HCT116 (cell line): ENCODE results near the gene KIAA2012. TPM values are rescaled to one million over a fixed set of nuclear protein-coding genes. Genes with fewer than 3 reads are reported as not detected.
A peak's percentile ranks its signal among the peaks of the same experiment; 100 is the strongest.

ENCODE experiments used
- ATAC-seq: fragments of 200-7000 bp; cut with Tn5 transposase; 2 replicates; pipeline ENCODE4 v1.9.1; 2020; ENCODE audit warnings: mild to moderate bottlenecking, moderate library complexity
- BruUV-seq: library from RNA; stranded (reverse); fragments of 400-500 nt; replicated peaks from 2 replicates; lab custom pipeline; 2021; lab: Mats Ljungman, UMichigan
- CTCF ChIA-PET: fragments of 300-600 bp; sonication (Branson Sonifier 250); formaldehyde crosslinking; loops from one replicate; lab custom pipeline; 2021; ENCODE audit warnings: antibody characterized with exemption; lab: Charles Lee
- POLR2A ChIA-PET: fragments of 300-600, 350-600 bp; sonication (Branson Sonifier 250); formaldehyde crosslinking; loops from one replicate; lab custom pipeline; 2021; ENCODE audit warnings: antibody characterized with exemption; lab: Charles Lee
- RAD21 ChIA-PET, 2 experiments: fragments of 300-600 bp; sonication (Branson Sonifier 250); formaldehyde crosslinking; loops; one replicate each; lab custom pipeline; 2023; ENCODE audit warnings: low total read pairs in 2 of 2; ENCODE audit not compliant: uncharacterized antibody in 2 of 2, unreplicated experiment in 2 of 2, low non-redundant PET in 1 of 2; lab: Charles Lee
- DNase-seq: peaks from one replicate; pipeline ENCODE4 v3.0.0-alpha.2; 2010; ENCODE audit warnings: low read depth, low spot score
- H2AFZ ChIP-seq: fragments of 200-600 bp; shearing (Covaris generic), sonication (generic); 2 replicates; pipeline ENCODE4 v1.6.1; 2017; ENCODE audit warnings: low read depth, mixed run types, mixed read lengths, antibody characterized with exemption, low read length; ENCODE audit not compliant: poor library complexity, severe bottlenecking
- H3K27ac ChIP-seq: 2 replicates; pipeline ENCODE4 v1.5.1; 2012; ENCODE audit warnings: low read depth, low read length
- H3K27me3 ChIP-seq: fragments of 200-600 bp; sonication (generic); 2 replicates; pipeline ENCODE4 v1.6.1; 2016; ENCODE audit warnings: mixed run types, low read length, mixed read lengths; ENCODE audit not compliant: insufficient read depth
- H3K36me3 ChIP-seq, 2 experiments: fragments of 200-500 bp in 1 of 2; fragments of 200-600 bp in 1 of 2; sonication (Bioruptor generic) in 1 of 2; sonication (generic) in 1 of 2; 2 replicates each; pipeline versions ENCODE4 v1.5.1 to v1.6.1; 2014 to 2016; ENCODE audit warnings: low read length in 2 of 2, inconsistent platforms in 1 of 2, mixed read lengths in 1 of 2, mixed run types in 1 of 2; ENCODE audit not compliant: insufficient read depth in 2 of 2, control insufficient read depth in 1 of 2
- H3K4me1 ChIP-seq, 2 experiments: fragments of 200-600 bp in 1 of 2; sonication (generic) in 1 of 2; 2 replicates each; pipeline versions ENCODE4 v1.5.1 to v1.6.1; 2012 to 2017; ENCODE audit warnings: low read length in 2 of 2, inconsistent platforms in 1 of 2, mild to moderate bottlenecking in 1 of 2, mixed read lengths in 1 of 2, mixed run types in 1 of 2, moderate library complexity in 1 of 2; ENCODE audit not compliant: insufficient read depth in 2 of 2, control insufficient read depth in 1 of 2
- H3K4me2 ChIP-seq: fragments of 200-600 bp; sonication (generic); 2 replicates; pipeline ENCODE4 v1.6.1; 2017; ENCODE audit warnings: mixed run types, low read length, mixed read lengths
- H3K4me3 ChIP-seq, 2 experiments: fragments of 200-600 bp in 1 of 2; sonication (generic) in 1 of 2; replicated peaks in 1 of 2; 2 replicates each; pipeline ENCODE4 v1.5.1; 2011 to 2016; ENCODE audit warnings: low read length in 2 of 2, control low read depth in 1 of 2, low read depth in 1 of 2, mild to moderate bottlenecking in 1 of 2, mixed read lengths in 1 of 2, mixed run types in 1 of 2
- H3K79me2 ChIP-seq: fragments of 200-600 bp; sonication (generic); 2 replicates; pipeline ENCODE4 v1.6.1; 2017; ENCODE audit warnings: mild to moderate bottlenecking, mixed run types, low read length, moderate library complexity, mixed read lengths; ENCODE audit not compliant: insufficient read depth
- H3K9ac ChIP-seq: fragments of 200-600 bp; sonication (generic); 2 replicates; pipeline ENCODE4 v1.6.1; 2016; ENCODE audit warnings: low read length, mixed read lengths
- H3K9me2 ChIP-seq: fragments of 200-600 bp; sonication (generic), shearing (Covaris generic); 2 replicates; pipeline ENCODE4 v1.6.1; 2017; ENCODE audit warnings: mixed run types, mild to moderate bottlenecking, moderate library complexity; ENCODE audit not compliant: insufficient read depth
- H3K9me3 ChIP-seq, 2 experiments: fragments of 200-500 bp in 1 of 2; fragments of 200-600 bp in 1 of 2; sonication (Bioruptor generic) in 1 of 2; sonication (generic) in 1 of 2; 2 replicates each; pipeline ENCODE4 v1.6.1; 2014 to 2017; ENCODE audit warnings: low read length in 2 of 2, mixed read lengths in 2 of 2, inconsistent platforms in 1 of 2, low read depth in 1 of 2, mild to moderate bottlenecking in 1 of 2, mixed run types in 1 of 2, moderate library complexity in 1 of 2; ENCODE audit not compliant: control insufficient read depth in 1 of 2, insufficient read depth in 1 of 2
- H4K20me1 ChIP-seq: fragments of 200-600 bp; sonication (generic), shearing (Covaris generic); 2 replicates; pipeline ENCODE4 v1.6.1; 2017; ENCODE audit warnings: mixed run types, mild to moderate bottlenecking, moderate library complexity; ENCODE audit not compliant: insufficient read depth
- CTCF ChIP-seq, 3 experiments: fragments of 200-600 bp in 1 of 3; sonication (generic) in 1 of 3; IDR thresholded peaks in 2 of 3; conservative IDR thresholded peaks in 1 of 3; 2 replicates each; pipeline ENCODE4 v1.5.1; 2012 to 2017; ENCODE audit warnings: low read depth in 2 of 3, low read length in 2 of 3, antibody characterized with exemption in 1 of 3, borderline replicate concordance in 1 of 3, control low read depth in 1 of 3, mild to moderate bottlenecking in 1 of 3, mixed read lengths in 1 of 3, mixed run types in 1 of 3, moderate library complexity in 1 of 3; ENCODE audit not compliant: insufficient read depth in 1 of 3
- ELF1 ChIP-seq: IDR thresholded peaks from 2 replicates; pipeline ENCODE4 v1.6.1; 2012; ENCODE audit warnings: low read depth, borderline replicate concordance
- FOSL1 ChIP-seq: IDR thresholded peaks from 2 replicates; pipeline ENCODE4 v1.6.1; 2012; ENCODE audit warnings: low read depth
- POLR2A ChIP-seq: IDR thresholded peaks from 2 replicates; pipeline ENCODE4 v1.7.0; 2011; ENCODE audit warnings: borderline replicate concordance; ENCODE audit not compliant: insufficient read depth, insufficient read length; ENCODE audit errors: extremely low read depth
- POLR2AphosphoS5 ChIP-seq: IDR thresholded peaks from 2 replicates; pipeline ENCODE4 v1.6.1; 2011; ENCODE audit warnings: mild to moderate bottlenecking, low read depth, low read length, moderate library complexity
- RAD21 ChIP-seq: IDR thresholded peaks from 2 replicates; pipeline ENCODE4 v1.6.1; 2012; ENCODE audit warnings: low read depth, mild to moderate bottlenecking
- SIN3A ChIP-seq: IDR thresholded peaks from 2 replicates; pipeline ENCODE4 v1.6.1; 2012; ENCODE audit warnings: low read depth
- TCF7L2 ChIP-seq: IDR thresholded peaks from 2 replicates; pipeline ENCODE4 v1.7.0; 2011; ENCODE audit warnings: borderline replicate concordance, inconsistent platforms; ENCODE audit not compliant: insufficient read depth, insufficient read length; ENCODE audit errors: extremely low read depth
- YY1 ChIP-seq: IDR thresholded peaks from 2 replicates; pipeline ENCODE4 v1.6.1; 2011; ENCODE audit warnings: low read length, low read depth, moderate library complexity, mild to moderate bottlenecking; ENCODE audit not compliant: insufficient replicate concordance; ENCODE audit errors: extremely low read depth
- ZFX ChIP-seq: fragments of 450-650 bp; IDR thresholded peaks from 2 replicates; pipeline ENCODE4 v1.6.1; 2017
- intact Hi-C: fragments of 100-400 bp; cut with micrococcal nuclease; formaldehyde crosslinking; loops from 2 replicates; pipeline ENCODE4 v1.10.0; 2022
- total RNA-seq: library from RNA; stranded (reverse); gene quantifications from one replicate; pipeline ENCODE4 v1.2.1, GENCODE V29; 2021; ENCODE audit not compliant: unreplicated experiment
- TF ChIP-seq, protein P1 (sequence below): IDR thresholded peaks from 2 replicates; pipeline ENCODE4 v1.6.1; 2012
- TF ChIP-seq, protein P2 (sequence below): IDR thresholded peaks from 2 replicates; pipeline ENCODE4 v1.6.1; 2012; ENCODE audit warnings: low read depth

Gene KIAA2012
- total RNA-seq, 1 experiment from 2014 or later, result not detected

DNA sequence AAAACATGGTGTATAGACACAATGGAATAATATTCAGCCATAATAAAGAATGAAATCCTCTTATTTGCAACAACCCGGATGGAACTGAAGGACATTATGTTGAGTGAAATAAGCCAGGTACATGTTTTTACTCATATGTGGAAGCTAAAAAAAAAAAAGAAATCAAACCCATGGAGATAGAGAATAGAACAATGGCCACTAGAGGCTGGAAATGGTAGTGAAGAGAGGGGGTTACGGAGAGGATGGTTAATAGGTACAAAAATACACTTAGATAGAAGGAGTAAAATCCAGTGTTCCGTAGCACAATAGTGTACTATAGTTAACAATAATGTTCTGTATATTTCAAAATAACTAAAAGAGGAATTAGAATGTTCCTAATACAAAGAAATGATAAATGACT is 12.8 kb upstream of the KIAA2012 start:
- intact Hi-C loops, result no loop called here
- CTCF ChIA-PET, result interaction anchor here (0.7 kb wide), 1 partner anchor 18 kb away, joined by 5 read pairs; no protein-coding TSS in a partner anchor
- POLR2A ChIA-PET, result no interaction called here
- Histone ChIP-seq H3K9me3 (no peaks in the 10 kb centered on the region), H3K27ac (no peak overlapping the region), H3K36me3 (no peaks in the 10 kb centered on the region), H4K20me1 (no peaks in the 10 kb centered on the region), H3K27me3 (no peaks in the 10 kb centered on the region; the same call in 1 of the 2 replicates), H2AFZ (no peak overlapping the region)
- BruUV-seq, result no TSS peak
- RAD21 ChIA-PET, result no interaction called here
- TF ChIP-seq SIN3A, result no peak
- TF ChIP-seq TCF7L2, result no peak
- peak in 2 of 3 experiments; percentile 53 to 61; a peak in 4 of 6 replicates for TF ChIP-seq CTCF (IDR thresholded peaks at IDR 0.05 in 2 of 3, conservative IDR thresholded peaks at IDR 0.05 in 1 of 3; ENCODE audit: borderline replicate concordance in 1 of 3, insufficient read depth in 1 of 3, low read depth in 2 of 3, low read length in 2 of 3)
- TF ChIP-seq RAD21, result peak; percentile 22; the same call in 1 of the 2 replicates
- no peak for TF ChIP-seq ZFX
- TF ChIP-seq POLR2AphosphoS5, result no peak
- TF ChIP-seq, protein P1, sequence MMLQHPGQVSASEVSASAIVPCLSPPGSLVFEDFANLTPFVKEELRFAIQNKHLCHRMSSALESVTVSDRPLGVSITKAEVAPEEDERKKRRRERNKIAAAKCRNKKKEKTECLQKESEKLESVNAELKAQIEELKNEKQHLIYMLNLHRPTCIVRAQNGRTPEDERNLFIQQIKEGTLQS, result no peak
- TF ChIP-seq, all 23 proteins: peak for 2
- H3K4me1 ChIP-seq, result peaks cover 0 to 11% of the 10 kb centered on the region in 2 experiments; a peak in 1 of 4 replicates
- H3K79me2 ChIP-seq, result no peaks in the 10 kb centered on the region
- H3K4me3 ChIP-seq, result no peak overlapping the region
- no peak overlapping the region for H3K9ac ChIP-seq
- H3K4me2 ChIP-seq, result no peak overlapping the region
- ATAC-seq (peak; percentile 71), DNase-seq (no peak)
- H3K9me2 ChIP-seq, result no peaks in the 10 kb centered on the region

DNA sequence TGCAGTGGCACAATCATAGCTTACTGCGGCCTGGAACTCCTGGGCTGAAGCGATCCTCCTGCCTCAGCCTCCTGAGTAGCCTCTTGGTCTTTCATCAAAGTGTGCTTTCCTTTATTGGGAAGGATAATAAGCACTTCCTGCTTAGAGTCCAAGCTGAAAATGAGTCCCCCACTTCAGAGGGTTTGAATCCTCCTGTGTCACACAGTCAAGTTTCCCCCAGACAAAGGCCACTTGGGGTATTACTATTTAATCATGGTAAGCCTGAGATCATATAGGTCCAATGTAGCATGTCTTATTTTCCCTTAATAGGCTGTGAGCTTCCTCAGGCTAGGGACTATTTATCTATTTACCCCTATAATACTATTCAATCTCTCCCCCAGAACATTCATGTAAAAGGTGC is 11.4 kb upstream of the KIAA2012 start:
- ChIA-PET POLR2A (no interaction called here), CTCF (no interaction called here), RAD21 (no interaction called here)
- Histone ChIP-seq H3K9ac (no peak overlapping the region), H3K36me3 (no peaks in the 10 kb centered on the region), H3K79me2 (no peaks in the 10 kb centered on the region), H3K27me3 (no peaks in the 10 kb centered on the region; the same call in 1 of the 2 replicates), H3K9me3 (no peaks in the 10 kb centered on the region), H3K9me2 (no peaks in the 10 kb centered on the region), H3K4me2 (no peak overlapping the region), H3K4me3 (no peak overlapping the region), H2AFZ (no peak overlapping the region), H4K20me1 (no peaks in the 10 kb centered on the region), H3K4me1 (peaks cover 0 to 11% of the 10 kb centered on the region in 2 experiments; a peak in 1 of 4 replicates), H3K27ac (no peak overlapping the region)
- TF ChIP-seq FOSL1, result no peak
- no peak for TF ChIP-seq POLR2A
- no peak for TF ChIP-seq ELF1
- TF ChIP-seq TCF7L2, result no peak
- TF ChIP-seq, protein P2, sequence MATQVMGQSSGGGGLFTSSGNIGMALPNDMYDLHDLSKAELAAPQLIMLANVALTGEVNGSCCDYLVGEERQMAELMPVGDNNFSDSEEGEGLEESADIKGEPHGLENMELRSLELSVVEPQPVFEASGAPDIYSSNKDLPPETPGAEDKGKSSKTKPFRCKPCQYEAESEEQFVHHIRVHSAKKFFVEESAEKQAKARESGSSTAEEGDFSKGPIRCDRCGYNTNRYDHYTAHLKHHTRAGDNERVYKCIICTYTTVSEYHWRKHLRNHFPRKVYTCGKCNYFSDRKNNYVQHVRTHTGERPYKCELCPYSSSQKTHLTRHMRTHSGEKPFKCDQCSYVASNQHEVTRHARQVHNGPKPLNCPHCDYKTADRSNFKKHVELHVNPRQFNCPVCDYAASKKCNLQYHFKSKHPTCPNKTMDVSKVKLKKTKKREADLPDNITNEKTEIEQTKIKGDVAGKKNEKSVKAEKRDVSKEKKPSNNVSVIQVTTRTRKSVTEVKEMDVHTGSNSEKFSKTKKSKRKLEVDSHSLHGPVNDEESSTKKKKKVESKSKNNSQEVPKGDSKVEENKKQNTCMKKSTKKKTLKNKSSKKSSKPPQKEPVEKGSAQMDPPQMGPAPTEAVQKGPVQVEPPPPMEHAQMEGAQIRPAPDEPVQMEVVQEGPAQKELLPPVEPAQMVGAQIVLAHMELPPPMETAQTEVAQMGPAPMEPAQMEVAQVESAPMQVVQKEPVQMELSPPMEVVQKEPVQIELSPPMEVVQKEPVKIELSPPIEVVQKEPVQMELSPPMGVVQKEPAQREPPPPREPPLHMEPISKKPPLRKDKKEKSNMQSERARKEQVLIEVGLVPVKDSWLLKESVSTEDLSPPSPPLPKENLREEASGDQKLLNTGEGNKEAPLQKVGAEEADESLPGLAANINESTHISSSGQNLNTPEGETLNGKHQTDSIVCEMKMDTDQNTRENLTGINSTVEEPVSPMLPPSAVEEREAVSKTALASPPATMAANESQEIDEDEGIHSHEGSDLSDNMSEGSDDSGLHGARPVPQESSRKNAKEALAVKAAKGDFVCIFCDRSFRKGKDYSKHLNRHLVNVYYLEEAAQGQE, result no peak
- no peak for TF ChIP-seq YY1
- intact Hi-C loops, result no loop called here
- BruUV-seq, result no TSS peak
- DNase-seq, result no peak
- ATAC-seq, result no peak
